GM18858 (cell line): ENCODE results near the gene SCIMP.
A peak's percentile ranks its signal among the peaks of the same experiment; 100 is the strongest.
"Not testable (repeated sequence)": the region's sequence is repeated elsewhere in the genome, so short reads cannot be mapped to it uniquely, and the experiment has no call there.

Source experiments
- ATAC-seq: cut with Tn5 transposase; IDR thresholded peaks from one replicate; pipeline ENCODE4 v1.9.1; 2021; ENCODE audit not compliant: unreplicated experiment

SCIMP gene

GRCh38 chr17:5234645-5235576 is at the start of gene SCIMP:
TSS of gene SCIMP (minus strand) at chr17:5234860. CDS start at chr17:5234755, 105 bp downstream.
- peak; percentile 42 for ATAC-seq

GRCh38 chr17:5283571-5284315 is 49.1 kb upstream of the SCIMP start:
- ATAC-seq, result no peak

GRCh38 chr17:5282642-5283217 is 48.1 kb upstream of the SCIMP start:
- no peak for ATAC-seq

- no peak for ATAC-seq
Measured at GRCh38 chr17:5281814-5282641, 47.4 kb upstream of the SCIMP start, which contains the start of gene RABEP1. TSS of gene RABEP1 (plus strand) at chr17:5282284. CDS start at chr17:5282487, 203 bp downstream.

GRCh38 chr17:5272322-5272721 is 37.7 kb upstream of the SCIMP start:
- no peak for ATAC-seq

- no peak for ATAC-seq
Measured at GRCh38 chr17:5269241-5269960, 34.7 kb upstream of the SCIMP start.

- ATAC-seq, result no peak
Measured at GRCh38 chr17:5264893-5265292, 30.2 kb upstream of the SCIMP start.

GRCh38 chr17:5263441-5263840 is 28.8 kb upstream of the SCIMP start:
- no peak for ATAC-seq

- ATAC-seq, result no peak
Measured at GRCh38 chr17:5262416-5262991, 27.8 kb upstream of the SCIMP start.

GRCh38 chr17:5260542-5260941 is 25.9 kb upstream of the SCIMP start:
- ATAC-seq, result no peak

GRCh38 chr17:5257124-5257523 is 22.5 kb upstream of the SCIMP start:
- no peak for ATAC-seq

GRCh38 chr17:5254903-5255521 is 20.4 kb upstream of the SCIMP start:
- no peak for ATAC-seq

- ATAC-seq, result no peak
Measured at GRCh38 chr17:5254414-5254813, 19.8 kb upstream of the SCIMP start.

GRCh38 chr17:5249615-5250014 is 15.0 kb upstream of the SCIMP start:
- ATAC-seq, result no peak

GRCh38 chr17:5248821-5249479 is 14.3 kb upstream of the SCIMP start:
- no peak for ATAC-seq

- no peak for ATAC-seq
Measured at GRCh38 chr17:5247621-5248020, 13.0 kb upstream of the SCIMP start.

GRCh38 chr17:5241861-5242671 is 7.4 kb upstream of the SCIMP start:
- ATAC-seq, result no peak

- ATAC-seq, result not testable (repeated sequence)
Measured at GRCh38 chr17:5239769-5240168, 5.1 kb upstream of the SCIMP start.
